Kidney tubule cell (primary cell): ENCODE measurements around the gene FBXW2.
"Not testable (repeated sequence)": the region's sequence is repeated elsewhere in the genome, so short reads cannot be mapped to it uniquely, and the experiment has no call there.

ENCODE experiments used
- DNase-seq: peaks from one replicate; pipeline ENCODE4 v3.0.0-alpha.2; 2018; ENCODE audit warnings: low spot score

Gene FBXW2

GRCh38 chr9:120779227-120779626 is 14.0 kb downstream of the FBXW2 start:
- DNase-seq = no peak

- no peak for DNase-seq
Observed at GRCh38 chr9:120778758-120779157, 14.5 kb downstream of the FBXW2 start.

GRCh38 chr9:120777229-120777628 is 16.0 kb downstream of the FBXW2 start:
- DNase-seq = no peak

GRCh38 chr9:120776788-120777187 is 16.4 kb downstream of the FBXW2 start:
- DNase-seq = no peak

GRCh38 chr9:120775859-120776258 is 17.4 kb downstream of the FBXW2 start:
- DNase-seq = no peak

GRCh38 chr9:120774719-120775118 is 18.5 kb downstream of the FBXW2 start:
- DNase-seq = no peak

DNA sequence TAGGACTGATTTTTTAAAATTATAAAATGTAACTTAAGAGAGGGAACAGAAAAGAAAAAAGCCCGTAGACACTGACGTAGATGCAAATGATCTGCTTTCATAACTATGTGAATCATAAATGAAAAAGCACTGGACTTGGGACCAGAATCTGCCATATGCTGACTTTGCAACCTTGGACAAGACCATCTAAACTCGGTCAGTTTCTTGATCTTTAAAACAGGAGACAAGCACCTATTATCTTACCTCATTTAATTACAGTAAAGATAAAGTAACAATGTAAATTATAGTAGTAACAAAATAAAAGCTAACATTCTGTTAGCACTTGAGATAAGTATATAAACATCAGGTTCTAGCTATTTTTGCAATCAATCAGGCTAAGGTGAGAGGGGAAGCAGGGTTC is 20.0 kb downstream of the FBXW2 start:
- no peak for DNase-seq

- DNase-seq = no peak
Observed at GRCh38 chr9:120770931-120771330, 22.3 kb downstream of the FBXW2 start.

DNA sequence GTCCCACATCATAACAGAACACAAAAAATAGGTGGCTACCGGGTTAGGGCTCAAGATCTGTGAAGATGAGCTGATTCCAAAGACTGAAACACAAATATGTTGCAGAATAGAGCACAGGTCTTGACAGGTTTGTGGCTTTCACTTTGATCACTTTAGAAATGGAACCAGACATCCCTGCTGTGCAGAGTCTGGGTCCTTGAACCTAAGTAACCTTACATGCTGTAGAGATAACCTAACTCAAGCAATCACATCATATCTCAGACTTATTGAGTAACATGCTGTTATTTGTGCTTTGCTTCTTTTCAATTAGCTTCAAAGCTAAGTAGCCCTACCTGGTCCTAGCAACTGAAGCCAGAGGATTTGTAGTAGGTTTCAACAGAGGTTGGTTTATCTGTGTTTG is 24.3 kb downstream of the FBXW2 start:
- DNase-seq = no peak

DNA sequence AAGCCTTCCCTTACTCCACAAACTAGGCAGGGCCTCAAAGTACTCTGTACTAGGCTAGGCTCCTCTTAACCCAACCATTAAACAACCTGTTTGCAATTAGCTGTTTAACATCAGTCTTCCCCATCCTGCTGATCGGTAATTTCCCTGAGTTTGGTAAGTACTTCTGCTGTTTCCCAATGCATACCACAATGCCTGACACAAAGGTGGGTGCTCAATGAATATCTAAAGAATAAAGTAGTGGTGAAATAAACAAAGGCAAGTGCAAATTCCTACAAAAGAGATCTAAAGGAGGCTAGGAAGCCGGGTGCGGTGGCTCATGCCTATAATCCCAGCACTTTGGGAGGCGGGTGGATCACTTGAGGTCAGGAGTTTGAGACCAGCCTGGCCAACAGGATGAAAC is 25.0 kb downstream of the FBXW2 start:
- no peak for DNase-seq

- DNase-seq = no peak
Observed at GRCh38 chr9:120767451-120767850, 25.8 kb downstream of the FBXW2 start.

GRCh38 chr9:120765910-120766425 is 27.2 kb downstream of the FBXW2 start:
- DNase-seq = no peak

DNA sequence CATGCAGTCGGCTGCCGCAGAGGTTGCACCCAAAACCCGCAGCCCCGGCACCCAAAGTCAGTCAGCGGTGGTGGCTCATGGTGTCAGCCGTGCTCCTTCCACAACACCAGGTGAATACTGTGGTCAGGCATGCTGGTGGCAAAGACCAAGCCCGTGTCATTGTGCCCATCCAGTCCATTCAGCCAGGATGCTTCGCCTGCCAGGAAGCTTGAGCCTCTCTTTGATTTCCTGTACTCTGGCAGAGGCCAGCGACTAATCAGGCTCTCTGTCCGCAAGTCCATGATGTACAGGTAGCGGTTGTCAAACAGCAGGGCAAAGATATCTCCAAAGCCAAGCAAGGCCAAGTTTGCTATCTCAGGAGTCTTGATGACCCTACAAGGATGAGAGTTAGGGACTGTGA is 28.7 kb downstream of the FBXW2 start:
- no peak for DNase-seq

- DNase-seq = peak; percentile 36
Observed at GRCh38 chr9:120761006-120761405, 32.2 kb downstream of the FBXW2 start.

- no peak for DNase-seq
Observed at GRCh38 chr9:120759755-120760400, 33.3 kb downstream of the FBXW2 start.

DNA sequence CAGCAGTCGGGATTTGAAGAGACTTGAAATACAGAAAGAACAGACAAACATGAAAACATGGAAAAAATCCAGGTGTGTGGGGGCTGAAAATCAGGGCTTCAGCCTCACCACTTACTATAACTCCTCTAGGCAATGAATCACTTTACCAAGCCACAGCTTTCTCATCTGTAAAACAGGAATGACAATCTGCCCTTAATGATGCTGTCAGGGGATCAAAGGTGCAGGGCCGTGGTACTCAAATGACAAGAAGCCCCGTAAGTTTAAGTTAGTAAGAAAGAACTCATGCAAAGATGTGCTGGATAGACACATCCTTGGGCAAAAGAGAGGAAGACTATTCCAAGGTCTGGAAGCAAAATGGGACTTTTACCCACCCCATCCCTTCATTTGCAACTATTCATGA is 34.7 kb downstream of the FBXW2 start:
- DNase-seq = no peak

- no peak for DNase-seq
Observed at GRCh38 chr9:120757026-120757913, 35.9 kb downstream of the FBXW2 start.

GRCh38 chr9:120756531-120756930 is 36.7 kb downstream of the FBXW2 start:
- DNase-seq = no peak

GRCh38 chr9:120755810-120756434 is 37.3 kb downstream of the FBXW2 start:
- peak; percentile 49 for DNase-seq

- no peak for DNase-seq
Observed at GRCh38 chr9:120755044-120755443, 38.2 kb downstream of the FBXW2 start.

GRCh38 chr9:120750421-120750820 is 42.8 kb downstream of the FBXW2 start:
- DNase-seq = no peak

- DNase-seq = not testable (repeated sequence)
Observed at GRCh38 chr9:120746366-120746765, 46.9 kb downstream of the FBXW2 start.

DNA sequence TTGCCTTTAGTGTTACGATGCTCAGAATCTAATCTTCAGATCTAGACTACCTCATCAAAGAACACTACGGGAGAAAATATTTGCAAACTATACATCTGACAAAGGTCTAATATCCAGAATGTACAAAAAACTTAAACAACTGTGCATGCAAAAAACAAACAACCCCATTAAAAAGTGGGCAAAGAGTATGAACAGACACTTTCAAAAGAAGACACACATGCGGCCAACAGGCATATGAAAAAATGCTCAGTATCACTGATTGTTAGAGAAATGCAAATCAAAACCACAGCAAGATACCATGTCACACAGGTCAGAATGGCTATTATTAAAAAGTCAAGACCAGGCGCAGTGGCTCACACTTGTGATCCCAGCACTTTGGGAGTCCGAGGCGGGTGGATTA is 47.9 kb downstream of the FBXW2 start:
- no peak for DNase-seq
